PC-3 (cell line): ENCODE results near the gene CPN1. TPM values are rescaled to one million over a fixed set of nuclear protein-coding genes. Genes with fewer than 3 reads are reported as not detected.
A peak's percentile ranks its signal among the peaks of the same experiment; 100 is the strongest.
"Not testable (repeated sequence)": the region's sequence is repeated elsewhere in the genome, so short reads cannot be mapped to it uniquely, and the experiment has no call there.

Experiments
- ATAC-seq: fragments of 200-7000 bp; cut with Tn5 transposase; 2 replicates; pipeline ENCODE4 v1.9.1; 2020; ENCODE audit warnings: mild to moderate bottlenecking, moderate library complexity
- BruUV-seq: library from RNA; stranded (reverse); fragments of 400-500 nt; replicated peaks from 2 replicates; lab custom pipeline; 2021; lab: Mats Ljungman, UMichigan
- CTCF ChIA-PET: fragments of 300-600 bp; sonication (Branson Sonifier 250); formaldehyde crosslinking; loops from one replicate; lab custom pipeline; 2022; ENCODE audit warnings: antibody characterized with exemption; lab: Charles Lee
- POLR2A ChIA-PET: fragments of 300-600 bp; sonication (Branson Sonifier 250); formaldehyde crosslinking; loops from one replicate; lab custom pipeline; 2022; ENCODE audit warnings: antibody characterized with exemption; ENCODE audit not compliant: unreplicated experiment; lab: Charles Lee
- DNase-seq: peaks from one replicate; pipeline ENCODE4 v3.0.0-alpha.2; 2015
- H2AFZ ChIP-seq: fragments of 300-600 bp; sonication (generic); 2 replicates; pipeline ENCODE4 v1.6.0; 2016; ENCODE audit warnings: antibody characterized with exemption, low read length
- H3F3A ChIP-seq: fragments of 300-600 bp; sonication (generic); one replicate; pipeline ENCODE4 v1.6.0; 2017; ENCODE audit warnings: antibody characterized with exemption, low read length, control low read depth, mild to moderate bottlenecking; ENCODE audit not compliant: unreplicated experiment
- H3K27ac ChIP-seq: fragments of 300-600 bp; sonication (generic); 2 replicates; pipeline ENCODE4 v1.5.1; 2016; ENCODE audit warnings: mild to moderate bottlenecking, low read length
- H3K27me3 ChIP-seq: fragments of 300-600 bp; sonication (generic); 2 replicates; pipeline ENCODE4 v1.6.1; 2016; ENCODE audit warnings: low read length, mixed read lengths
- H3K36me3 ChIP-seq: fragments of 300-600 bp; sonication (generic); 2 replicates; pipeline ENCODE4 v1.6.1; 2016; ENCODE audit warnings: low read depth, mixed run types, low read length, mixed read lengths
- H3K4me1 ChIP-seq: fragments of 300-600 bp; sonication (generic); 2 replicates; pipeline ENCODE4 v1.5.1; 2016; ENCODE audit warnings: low read length; ENCODE audit not compliant: insufficient read depth
- H3K4me2 ChIP-seq: fragments of 300-600 bp; sonication (generic); 2 replicates; pipeline ENCODE4 v1.6.0; 2016; ENCODE audit warnings: low read length
- H3K4me3 ChIP-seq: fragments of 300-600 bp; sonication (generic); 2 replicates; pipeline ENCODE4 v1.5.1; 2016; ENCODE audit warnings: mild to moderate bottlenecking, low read length, mixed read lengths
- H3K79me2 ChIP-seq: fragments of 300-600 bp; sonication (generic); 2 replicates; pipeline ENCODE4 v1.6.1; 2017; ENCODE audit warnings: low read length, mixed read lengths
- H3K9ac ChIP-seq: fragments of 300-600 bp; sonication (generic); 2 replicates; pipeline ENCODE4 v1.6.0; 2016; ENCODE audit warnings: mild to moderate bottlenecking, low read length
- H3K9me2 ChIP-seq: fragments of 300-600 bp; sonication (generic); replicated peaks from 2 replicates; pipeline ENCODE4 v1.6.1; 2016; ENCODE audit warnings: mixed run types, low read length, mixed read lengths
- H3K9me3 ChIP-seq: fragments of 300-600 bp; sonication (generic); 2 replicates; pipeline ENCODE4 v1.6.1; 2016; ENCODE audit warnings: low read length, mixed read lengths
- H4K20me1 ChIP-seq: fragments of 300-600 bp; sonication (generic); 2 replicates; pipeline ENCODE4 v1.6.1; 2016; ENCODE audit warnings: low read length, mixed read lengths
- EZH2 ChIP-seq: fragments of 300-600 bp; sonication (generic); IDR thresholded peaks from one replicate; pipeline ENCODE4 v1.6.1; 2017; ENCODE audit warnings: antibody characterized with exemption, mild to moderate bottlenecking, low read length; ENCODE audit not compliant: unreplicated experiment
- EZH2phosphoT487 ChIP-seq: fragments of 300-600 bp; sonication (generic); IDR thresholded peaks from 2 replicates; pipeline ENCODE4 v1.6.1; 2018; ENCODE audit warnings: mild to moderate bottlenecking, antibody characterized with exemption, low read length, borderline replicate concordance
- intact Hi-C: fragments of 100-400 bp; cut with micrococcal nuclease; formaldehyde crosslinking; loops from 2 replicates; pipeline ENCODE4 v1.9.0; 2023
- total RNA-seq: library from RNA; depleted of rRNA; stranded (reverse); fragments of >200 nt; gene quantifications from 2 replicates; pipeline ENCODE4 v1.2.3, GENCODE V29; 2014
- TF ChIP-seq, protein P1 (sequence below): fragments of 300-600 bp; sonication (generic); conservative IDR thresholded peaks from 2 replicates; pipeline ENCODE4 v1.5.1; 2017; ENCODE audit warnings: antibody characterized with exemption, low read depth, mild to moderate bottlenecking, low read length

Gene CPN1
- total RNA-seq, 1 experiment from 2014 or later: not detected

DNA sequence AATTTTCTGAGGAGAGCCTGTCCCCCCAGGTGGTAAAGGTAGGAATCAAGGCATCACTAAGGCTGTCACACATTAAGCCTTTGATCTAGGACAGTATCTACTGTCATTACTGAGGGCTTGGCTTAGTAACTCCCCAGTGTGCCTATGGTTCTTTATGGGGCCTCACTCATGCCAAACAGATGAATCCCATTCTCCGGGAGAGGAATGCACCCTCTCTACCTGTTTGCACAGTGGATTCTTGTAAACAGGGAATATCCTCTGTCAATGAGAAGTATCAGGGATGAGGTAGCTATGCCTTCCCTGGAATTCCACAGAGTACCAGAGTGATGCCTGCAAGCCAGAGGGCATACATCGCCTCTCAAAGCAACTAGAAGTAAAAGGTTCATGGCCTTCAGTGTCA lies 3.9 kb upstream of the CPN1 start:
- Histone ChIP-seq H3K27ac (no peak overlapping the region), H3K36me3 (no peaks in the 10 kb centered on the region), H2AFZ (no peak overlapping the region), H3F3A (no peaks in the 10 kb centered on the region), H3K27me3 (no peaks in the 10 kb centered on the region), H3K4me1 (no peaks in the 10 kb centered on the region), H3K9me2 (no peaks in the 10 kb centered on the region), H3K4me3 (no peak overlapping the region), H4K20me1 (no peaks in the 10 kb centered on the region), H3K4me2 (no peak overlapping the region), H3K9me3 (no peaks in the 10 kb centered on the region), H3K9ac (no peak overlapping the region), H3K79me2 (no peaks in the 10 kb centered on the region)
- intact Hi-C loops: no loop called here
- no TSS peak for BruUV-seq
- DNase-seq (peak; percentile 9), ATAC-seq (no peak; the same call in 1 of the 2 replicates)
- ChIA-PET POLR2A (no interaction called here), CTCF (no interaction called here)
- TF ChIP-seq EZH2phosphoT487 (no peak), EZH2 (no peak)
- TF ChIP-seq, protein P1, sequence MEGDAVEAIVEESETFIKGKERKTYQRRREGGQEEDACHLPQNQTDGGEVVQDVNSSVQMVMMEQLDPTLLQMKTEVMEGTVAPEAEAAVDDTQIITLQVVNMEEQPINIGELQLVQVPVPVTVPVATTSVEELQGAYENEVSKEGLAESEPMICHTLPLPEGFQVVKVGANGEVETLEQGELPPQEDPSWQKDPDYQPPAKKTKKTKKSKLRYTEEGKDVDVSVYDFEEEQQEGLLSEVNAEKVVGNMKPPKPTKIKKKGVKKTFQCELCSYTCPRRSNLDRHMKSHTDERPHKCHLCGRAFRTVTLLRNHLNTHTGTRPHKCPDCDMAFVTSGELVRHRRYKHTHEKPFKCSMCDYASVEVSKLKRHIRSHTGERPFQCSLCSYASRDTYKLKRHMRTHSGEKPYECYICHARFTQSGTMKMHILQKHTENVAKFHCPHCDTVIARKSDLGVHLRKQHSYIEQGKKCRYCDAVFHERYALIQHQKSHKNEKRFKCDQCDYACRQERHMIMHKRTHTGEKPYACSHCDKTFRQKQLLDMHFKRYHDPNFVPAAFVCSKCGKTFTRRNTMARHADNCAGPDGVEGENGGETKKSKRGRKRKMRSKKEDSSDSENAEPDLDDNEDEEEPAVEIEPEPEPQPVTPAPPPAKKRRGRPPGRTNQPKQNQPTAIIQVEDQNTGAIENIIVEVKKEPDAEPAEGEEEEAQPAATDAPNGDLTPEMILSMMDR: no peak

DNA sequence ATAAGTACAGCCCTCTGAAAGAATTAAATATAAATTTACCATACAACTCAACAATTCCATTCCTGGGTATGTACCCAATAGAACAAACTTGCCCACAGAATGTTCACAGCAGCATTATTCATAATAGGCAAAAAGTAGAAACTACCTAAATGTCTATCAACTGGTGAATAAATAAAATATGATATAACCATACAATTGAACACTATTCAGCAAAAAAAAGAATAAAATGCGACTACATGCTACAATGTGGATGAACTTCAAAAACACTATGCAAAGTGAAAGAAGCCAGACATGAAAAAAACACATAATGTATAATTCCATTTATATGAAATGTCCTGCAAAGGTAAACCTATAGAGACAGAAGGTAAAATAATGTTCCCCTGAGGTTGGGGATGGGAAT lies 2.0 kb upstream of the CPN1 start:
- POLR2A ChIA-PET: no interaction called here
- no peaks in the 10 kb centered on the region for H4K20me1 ChIP-seq
- ATAC-seq (no peak), DNase-seq (no peak)
- no peaks in the 10 kb centered on the region for H3K4me1 ChIP-seq
- no peaks in the 10 kb centered on the region for H3K79me2 ChIP-seq
- no peaks in the 10 kb centered on the region for H3K9me2 ChIP-seq
- CTCF ChIA-PET: no interaction called here
- H3K27ac ChIP-seq: no peak overlapping the region
- no peak overlapping the region for H3K4me3 ChIP-seq
- intact Hi-C loops: no loop called here
- H3K9ac ChIP-seq: no peak overlapping the region
- H3K9me3 ChIP-seq: no peaks in the 10 kb centered on the region
- no peaks in the 10 kb centered on the region for H3K27me3 ChIP-seq
- no peak overlapping the region for H3K4me2 ChIP-seq
- TF ChIP-seq EZH2 (no peak), EZH2phosphoT487 (no peak)
- TF ChIP-seq, protein P1: no peak
- H2AFZ ChIP-seq: no peak overlapping the region
- H3K36me3 ChIP-seq: no peaks in the 10 kb centered on the region
- H3F3A ChIP-seq: no peaks in the 10 kb centered on the region
- no TSS peak for BruUV-seq

DNA sequence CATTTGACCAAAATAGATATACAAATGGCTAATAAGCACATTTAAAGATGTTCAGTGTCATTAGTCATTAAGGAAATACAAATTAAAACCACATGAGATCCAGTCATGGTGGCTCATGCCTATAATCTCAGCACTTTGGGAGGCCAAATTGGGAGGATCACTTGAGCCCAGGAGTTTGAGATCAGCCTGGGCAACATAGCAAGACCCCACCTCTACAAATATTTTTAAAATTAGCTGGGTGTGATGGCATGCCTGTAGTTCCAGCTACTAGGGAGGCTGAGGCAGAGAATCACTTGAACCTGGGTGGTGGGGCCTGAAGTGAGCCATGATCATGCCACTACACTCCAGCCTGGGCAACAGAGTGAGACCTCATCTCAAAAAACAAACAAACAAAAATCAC lies 607 bp upstream of the CPN1 start:
- H3F3A ChIP-seq, BruUV-seq, DNase-seq, H3K4me1 ChIP-seq, H3K4me3 ChIP-seq, H3K9ac ChIP-seq, CTCF ChIA-PET, H3K9me3 ChIP-seq, H4K20me1 ChIP-seq, H2AFZ ChIP-seq, H3K9me2 ChIP-seq, H3K4me2 ChIP-seq, H3K36me3 ChIP-seq, H3K79me2 ChIP-seq, intact Hi-C loops, H3K27ac ChIP-seq, POLR2A ChIA-PET, ATAC-seq, H3K27me3 ChIP-seq: not testable (repeated sequence)
